ENCODE data around the gene BID. TPM values are rescaled to one million over a fixed set of nuclear protein-coding genes. Genes with fewer than 3 reads are reported as not detected.
"Not testable (repeated sequence)": the region's sequence is repeated elsewhere in the genome, so short reads cannot be mapped to it uniquely, and the experiment has no call there.

The BID gene
- total RNA-seq, 1 experiment from 2014 or later: 23.2 TPM

- H2BK12ac ChIP-seq (ENCODE audit: insufficient read length, low read depth, low read length); H4K5ac ChIP-seq (ENCODE audit: insufficient read length, low read depth, low read length); H2AK5ac ChIP-seq (ENCODE audit: insufficient read length, low read length); H3K36me3 Mint-ChIP-seq (ENCODE audit: insufficient read depth in 1 of 3, low read depth in 3 of 3); H3K79me2 ChIP-seq (ENCODE audit: insufficient read depth, low read length); H3K9me3 Mint-ChIP-seq; H2AFZ ChIP-seq (ENCODE audit: low read length); H3K56ac ChIP-seq (ENCODE audit: insufficient read length, low read depth, low read length); H3K14ac ChIP-seq (ENCODE audit: insufficient read depth, low read length); H3K27ac ChIP-seq (ENCODE audit: insufficient read length, low read depth, low read length); H3K9ac ChIP-seq (ENCODE audit: extremely low read depth, insufficient read length, low read length); H2BK20ac ChIP-seq (ENCODE audit: low read depth, low read length, poor library complexity, severe bottlenecking); H3K4me1 ChIP-seq (ENCODE audit: insufficient read depth, low read length); H4K20me1 ChIP-seq (ENCODE audit: control insufficient read depth, insufficient read depth, insufficient read length); H3K4ac ChIP-seq (ENCODE audit: low read depth, low read length); H3K18ac ChIP-seq (ENCODE audit: insufficient read length, low read depth, low read length); H3K23ac ChIP-seq (ENCODE audit: insufficient read length, low read depth, low read length); H3K23me2 ChIP-seq (ENCODE audit: insufficient read length, low read depth, low read length, poor library complexity, severe bottlenecking); H3K27ac Mint-ChIP-seq; H2BK15ac ChIP-seq (ENCODE audit: low read depth, low read length); H3K4me2 ChIP-seq (ENCODE audit: insufficient read depth, insufficient read length, low read length); DNase-seq; H2BK120ac ChIP-seq (ENCODE audit: low read depth, low read length, poor library complexity, severe bottlenecking); H3K27me3 ChIP-seq (ENCODE audit: insufficient read depth, low read length); H3T11ph ChIP-seq (ENCODE audit: low read length); H4K8ac ChIP-seq (replicated peaks; ENCODE audit: insufficient read length, low read depth, low read length); H2BK5ac ChIP-seq (ENCODE audit: insufficient read length, low read length); H3K27me3 Mint-ChIP-seq (ENCODE audit: low read depth); H3K4me3 Mint-ChIP-seq; H3K9me3 ChIP-seq (ENCODE audit: control insufficient read depth, low read depth, low read length); H3K79me1 ChIP-seq (ENCODE audit: insufficient read depth, low read depth, low read length, poor library complexity, severe bottlenecking); H4K91ac ChIP-seq (ENCODE audit: insufficient read length, low read depth, low read length): not testable (repeated sequence)
- peaks cover 16 to 17% of the 10 kb centered on the region in 2 experiments for H3K4me1 Mint-ChIP-seq
- no CpG with 5 or more reads among the region's 10 CpGs for WGBS (ENCODE audit: extremely low coverage, insufficient read length, low lambda C conversion rate)
Observed at GRCh38 chr22:17697196-17697595, 77.1 kb downstream of the BID start.

All from H9 (cell line).